ENCODE measurements around the gene HOXD11.
A peak's percentile ranks its signal among the peaks of the same experiment; 100 is the strongest.

The HOXD11 gene

DNA sequence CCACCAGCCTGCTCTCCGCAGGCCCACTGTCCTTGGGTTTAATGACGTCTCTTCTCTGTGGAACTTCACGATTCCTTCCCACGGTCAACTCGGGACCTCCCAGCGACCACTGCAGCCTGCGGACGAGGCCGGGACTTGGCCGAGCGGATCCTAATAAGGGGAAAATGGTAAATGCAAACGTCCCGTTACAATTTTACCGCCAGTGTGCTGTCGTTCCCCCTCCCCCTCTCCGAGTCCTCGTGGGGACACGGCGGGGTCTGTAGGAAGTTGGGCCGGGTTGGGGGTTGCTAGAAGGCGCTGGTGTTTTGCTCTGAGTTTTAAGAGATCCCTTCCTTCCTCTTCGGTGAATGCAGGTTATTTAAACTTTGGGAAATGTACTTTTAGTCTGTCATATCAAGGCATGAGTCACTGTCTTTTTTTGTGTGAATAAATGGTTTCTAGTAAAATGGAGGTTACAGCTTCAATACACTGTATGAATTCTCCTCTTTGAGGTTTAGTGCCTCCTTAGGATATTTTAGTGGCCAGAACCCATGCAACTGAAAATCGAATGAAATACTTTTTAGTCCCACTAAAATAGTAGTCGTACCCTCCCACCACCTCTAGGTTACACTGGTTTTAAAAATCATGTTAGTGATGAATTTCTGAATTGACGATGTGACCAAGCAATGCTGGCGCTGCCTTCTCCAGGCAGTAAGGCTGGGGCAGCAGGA lies 2.3 kb downstream of the HOXD11 start:
- no peak for DNase-seq

DNA sequence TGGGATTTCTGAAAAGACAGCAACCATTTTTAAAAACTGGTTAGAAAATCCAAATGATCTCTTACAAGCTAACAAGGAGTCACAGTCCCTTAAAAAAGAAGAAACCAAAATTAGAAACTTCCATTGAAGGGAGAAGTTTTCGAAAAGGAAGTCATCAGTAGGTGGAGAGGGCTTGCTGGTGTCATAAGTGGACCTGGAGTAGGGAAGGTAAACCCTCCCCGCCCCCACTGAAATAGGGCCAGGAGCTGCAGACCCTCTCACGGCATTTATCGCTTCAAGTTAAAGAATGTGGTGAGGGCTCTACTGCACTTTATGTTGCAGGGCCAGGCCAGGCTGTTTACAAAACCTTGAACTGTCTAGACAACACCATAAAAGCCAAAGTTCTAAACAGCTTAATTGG lies 2.9 kb downstream of the HOXD11 start:
- no peak for DNase-seq

DNA sequence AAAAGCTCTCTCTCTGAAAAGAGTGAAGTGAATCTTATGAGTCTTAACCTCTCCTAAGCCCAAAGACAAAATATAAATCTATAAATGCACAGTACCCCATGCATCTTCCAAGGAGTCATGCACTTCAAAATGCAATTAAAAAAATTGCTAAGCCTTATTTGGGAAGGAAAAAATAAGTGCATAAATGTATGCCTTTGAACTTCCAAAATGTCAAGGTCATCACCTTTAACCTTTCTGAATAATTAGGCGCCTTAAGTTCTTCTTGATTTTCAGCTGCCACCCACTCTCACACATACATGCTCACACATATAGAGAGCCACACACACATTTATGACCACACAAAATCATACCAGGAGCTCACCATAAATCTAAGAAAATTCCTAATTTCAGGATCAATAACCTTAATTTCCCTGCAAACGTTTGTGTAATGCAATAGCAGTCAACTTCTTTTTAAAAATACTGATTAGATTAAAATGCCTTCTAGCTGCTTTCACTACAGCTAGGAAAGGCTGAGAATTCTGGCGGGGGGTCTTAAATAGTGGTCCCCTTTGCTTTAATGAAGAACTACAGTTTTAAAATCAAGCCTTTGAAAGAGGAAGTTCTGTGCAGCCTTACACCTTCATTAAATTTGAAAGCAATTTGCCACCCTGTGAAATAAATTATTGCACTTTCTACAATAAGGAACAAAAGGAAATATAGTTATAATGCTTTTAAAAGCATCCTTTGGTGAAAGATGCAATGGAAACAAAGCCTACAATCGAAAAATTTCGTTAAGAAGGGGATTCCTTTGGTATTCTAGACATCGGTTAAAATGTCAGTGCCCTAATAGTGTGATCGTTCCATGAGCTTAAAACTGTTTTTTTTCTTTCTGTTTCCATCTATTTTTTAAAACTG lies 3.6 kb downstream of the HOXD11 start:
- DNase-seq, result no peak

DNA sequence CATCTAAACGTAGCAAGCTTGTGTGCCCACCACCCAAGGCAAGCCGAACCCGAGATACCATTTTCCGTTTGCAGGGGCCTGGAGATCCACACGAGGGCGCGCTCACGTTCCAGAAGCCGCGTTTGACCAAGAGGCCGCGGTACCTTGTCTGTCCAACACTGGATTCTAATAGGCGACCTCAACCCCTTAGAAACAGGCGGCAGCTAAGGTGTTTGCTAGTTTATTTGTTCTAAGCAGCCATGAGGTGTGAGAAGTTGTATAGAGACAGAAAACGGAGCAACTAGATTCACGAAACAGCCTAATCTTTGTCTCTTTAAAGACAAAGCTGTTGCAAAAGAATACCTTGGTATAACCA lies 4.2 kb downstream of the HOXD11 start:
- peak; percentile 47 for DNase-seq

DNA sequence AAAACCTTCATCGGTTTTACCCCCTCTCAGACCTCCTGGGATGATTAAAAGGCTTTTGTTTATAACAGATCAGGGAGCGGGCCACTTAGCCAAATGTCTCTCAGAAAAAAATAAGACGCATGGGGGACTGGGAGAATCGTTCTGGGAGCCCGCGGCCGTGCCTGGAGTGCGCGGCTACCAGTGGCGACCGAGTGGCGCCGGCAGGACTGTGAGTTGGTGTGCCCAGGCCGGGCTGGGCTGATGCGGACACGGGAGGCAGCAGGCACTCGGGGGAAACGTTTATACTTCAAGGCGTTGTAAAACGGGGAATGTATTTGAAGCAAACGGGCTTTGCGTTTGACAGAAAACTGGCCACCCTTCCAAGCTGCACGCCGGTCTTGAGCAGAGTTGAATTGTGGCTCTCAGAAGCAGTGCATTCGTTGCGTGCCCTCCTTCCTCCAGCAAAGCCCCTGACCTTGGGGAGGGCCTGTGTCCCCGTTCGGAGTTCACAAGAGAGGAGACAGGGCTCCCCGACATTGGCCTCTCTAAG lies 4.8 kb downstream of the HOXD11 start:
- no peak for DNase-seq

DNA sequence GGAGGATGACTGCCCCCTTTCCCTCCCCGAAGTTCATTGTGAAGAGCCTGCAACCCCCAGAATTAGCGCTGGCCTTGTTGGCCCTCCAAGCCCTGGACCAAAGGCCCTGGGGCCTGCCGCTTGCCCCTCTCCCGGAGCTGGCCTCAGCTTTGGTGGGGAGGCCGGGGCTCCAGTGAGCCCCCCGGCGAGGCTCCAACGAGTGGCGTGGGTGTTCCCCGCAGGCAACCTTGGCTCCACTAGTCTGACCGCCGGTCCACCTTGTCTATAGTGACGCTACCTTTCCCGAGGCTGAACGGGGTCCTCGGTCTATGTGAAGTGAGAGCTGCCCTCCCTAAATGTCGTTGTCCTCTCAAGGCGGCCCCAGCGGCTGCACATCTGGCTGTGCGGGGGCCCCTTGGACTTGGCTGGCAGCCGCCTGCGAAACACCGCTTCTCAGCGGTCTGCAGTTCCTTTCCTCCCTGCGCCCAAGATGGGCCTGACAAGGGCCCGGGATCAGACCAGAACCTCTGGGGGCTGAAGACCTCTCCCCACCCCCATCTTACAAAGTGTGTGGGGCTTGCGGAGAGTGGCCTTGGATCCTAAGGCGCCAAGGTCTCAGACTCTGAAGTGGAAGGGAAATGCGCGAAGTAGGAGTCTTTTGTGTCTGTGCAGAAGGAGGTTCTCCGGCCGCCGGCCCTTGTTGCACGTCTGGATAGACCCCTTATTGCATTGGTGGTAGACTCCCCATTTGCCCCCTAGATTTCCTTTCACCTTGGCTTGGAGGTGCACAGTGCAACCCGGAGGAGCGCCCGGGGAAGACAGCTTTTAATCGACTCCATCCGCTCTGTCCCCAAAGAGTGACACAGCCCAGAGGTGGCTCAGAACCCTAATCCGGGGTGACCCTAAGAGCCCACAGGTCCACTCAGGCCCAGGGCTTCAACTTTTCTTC lies 5.6 kb downstream of the HOXD11 start:
- no peak for DNase-seq

DNA sequence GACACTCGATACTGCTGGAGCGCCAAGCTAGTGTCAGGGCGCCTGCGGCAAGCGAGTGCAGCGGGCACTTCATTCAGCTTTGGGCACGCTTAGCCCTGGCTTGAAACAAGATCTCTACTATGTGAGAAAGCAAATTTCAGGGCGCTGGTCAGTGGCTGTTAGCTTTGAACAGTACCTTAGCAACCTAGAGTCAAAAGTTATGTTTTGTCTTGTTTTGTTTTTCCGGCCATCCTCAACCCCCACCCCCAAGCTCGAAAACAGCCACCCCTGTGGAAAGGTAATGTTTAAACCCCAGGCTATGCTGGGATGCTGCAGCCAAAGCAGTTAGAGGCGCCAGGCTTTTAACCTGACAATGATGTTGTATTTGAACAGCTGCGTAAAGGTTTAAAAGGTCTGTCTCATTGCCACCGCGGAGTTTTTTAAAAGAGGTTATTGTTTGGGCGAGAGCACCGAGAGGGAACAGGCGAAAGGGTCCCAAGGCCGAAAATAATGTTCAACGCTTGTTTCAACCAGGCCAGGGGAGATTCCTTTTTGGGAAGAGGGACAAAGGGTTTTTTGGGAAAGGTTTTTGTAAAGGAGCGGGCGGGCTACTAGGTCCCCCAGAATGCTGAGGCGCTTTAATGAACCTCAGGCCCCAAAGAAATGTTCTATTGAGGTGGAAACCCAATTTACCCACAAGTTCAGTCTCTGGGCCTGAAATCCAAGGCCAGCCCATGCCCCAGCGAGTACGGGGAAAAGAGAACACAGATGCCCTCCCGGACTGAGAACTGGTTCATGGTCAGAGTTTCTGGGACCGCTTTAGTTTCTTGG lies 7.2 kb downstream of the HOXD11 start:
- DNase-seq, result no peak

DNA sequence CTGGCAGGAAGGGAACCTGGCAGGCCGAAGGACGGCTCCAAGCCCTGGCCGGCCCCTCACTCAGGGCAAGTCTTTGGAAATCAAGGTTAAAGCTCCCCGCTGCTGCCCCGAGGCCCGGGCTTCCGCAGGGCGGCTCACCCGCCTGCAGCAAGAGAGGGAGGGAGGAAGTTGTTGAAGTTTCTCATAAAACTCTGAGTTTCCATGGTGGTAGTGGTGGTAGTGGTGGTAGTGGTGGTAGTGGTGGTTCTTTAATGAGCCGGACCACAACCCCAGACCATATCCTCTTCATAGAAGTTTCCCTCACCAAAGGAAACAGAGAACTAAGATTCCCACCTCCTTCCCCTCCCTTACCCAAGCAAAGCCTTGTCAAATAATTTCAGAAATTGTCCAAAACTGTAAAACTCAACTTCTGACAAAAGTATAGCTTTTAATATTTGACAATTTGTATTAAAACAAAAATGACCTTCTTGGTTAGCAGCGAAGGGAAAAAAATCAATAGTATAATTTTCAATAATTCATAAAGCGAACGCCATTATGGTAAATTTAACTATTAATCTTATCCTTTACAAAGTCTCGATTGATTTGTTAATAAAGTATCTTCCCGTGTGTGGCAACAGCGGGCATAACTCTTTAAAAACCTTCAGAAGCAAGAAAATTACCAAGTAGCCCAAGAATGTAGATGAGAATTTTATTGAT lies 8.0 kb downstream of the HOXD11 start:
- no peak for DNase-seq

DNA sequence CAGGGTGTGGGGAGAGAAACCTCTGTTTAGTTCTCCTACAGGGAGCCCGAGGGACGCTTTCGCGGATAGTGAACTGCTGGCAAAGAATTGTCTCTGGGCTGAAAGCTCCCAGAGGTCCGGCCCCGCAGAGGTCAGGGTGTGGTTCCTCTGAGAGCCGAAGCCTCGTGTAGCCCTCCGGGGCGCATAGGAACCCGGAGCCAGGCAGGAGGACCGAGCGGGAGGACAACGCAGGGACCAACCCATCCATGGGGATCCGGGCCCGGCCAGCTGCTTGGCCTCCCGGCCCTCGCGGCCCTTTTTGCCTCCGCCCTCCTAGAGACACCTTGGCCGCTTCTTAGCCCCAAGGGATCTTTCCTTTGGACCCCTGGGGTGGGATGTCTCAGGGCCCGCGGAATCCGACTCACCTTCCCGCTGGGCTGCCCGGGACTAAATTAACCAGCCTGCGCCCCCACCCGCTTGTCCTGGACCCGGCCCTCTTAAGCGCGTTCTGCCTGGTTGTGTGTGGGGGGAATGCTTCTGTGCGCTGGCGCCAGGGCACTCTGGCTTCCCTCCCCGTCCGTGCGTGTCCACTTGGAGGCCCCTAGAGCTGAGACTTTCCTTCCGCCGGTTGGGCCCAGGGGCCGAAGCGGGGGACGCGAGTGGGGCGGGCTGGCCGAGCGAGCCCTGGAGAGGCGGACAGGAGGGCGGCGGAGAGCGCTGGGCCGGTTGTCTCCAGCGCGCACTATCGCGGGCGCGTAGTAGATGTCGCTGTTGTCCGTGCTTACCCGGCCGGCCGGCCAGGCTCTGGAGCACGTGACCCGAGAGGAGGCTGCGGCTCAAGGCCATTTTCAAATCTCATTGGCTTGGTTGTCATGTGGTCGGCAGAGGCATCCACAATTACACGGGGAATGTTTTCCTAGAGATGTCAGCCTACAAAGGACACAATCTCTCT lies 9.1 kb downstream of the HOXD11 start, which contains the start of gene HOXD10:
HOXD10 (plus strand) TSS at position 896 of the 931 bp plus-strand sequence. CDS start 56 bp downstream, outside the sequence.
- DNase-seq, result peak; percentile 77

DNA sequence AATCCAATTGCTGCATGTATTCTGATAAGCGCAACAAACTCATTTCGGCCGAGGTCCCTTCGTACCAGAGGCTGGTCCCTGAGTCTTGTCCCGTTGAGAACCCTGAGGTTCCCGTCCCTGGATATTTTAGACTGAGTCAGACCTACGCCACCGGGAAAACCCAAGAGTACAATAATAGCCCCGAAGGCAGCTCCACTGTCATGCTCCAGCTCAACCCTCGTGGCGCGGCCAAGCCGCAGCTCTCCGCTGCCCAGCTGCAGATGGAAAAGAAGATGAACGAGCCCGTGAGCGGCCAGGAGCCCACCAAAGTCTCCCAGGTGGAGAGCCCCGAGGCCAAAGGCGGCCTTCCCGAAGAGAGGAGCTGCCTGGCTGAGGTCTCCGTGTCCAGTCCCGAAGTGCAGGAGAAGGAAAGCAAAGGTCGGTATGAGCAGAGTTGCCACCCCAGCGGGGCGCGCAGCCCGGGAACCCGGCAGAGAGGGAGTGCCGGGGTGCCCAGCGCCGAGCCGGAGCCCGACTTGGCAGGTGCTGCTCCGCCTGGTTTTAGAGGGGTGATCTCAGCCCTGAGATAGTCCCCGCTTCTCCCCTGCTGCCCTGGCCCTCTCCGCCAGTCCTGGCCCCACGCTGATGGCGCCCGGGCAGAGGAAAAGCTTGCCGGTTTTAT lies 10.2 kb downstream of the HOXD11 start:
- no peak for DNase-seq

DNA sequence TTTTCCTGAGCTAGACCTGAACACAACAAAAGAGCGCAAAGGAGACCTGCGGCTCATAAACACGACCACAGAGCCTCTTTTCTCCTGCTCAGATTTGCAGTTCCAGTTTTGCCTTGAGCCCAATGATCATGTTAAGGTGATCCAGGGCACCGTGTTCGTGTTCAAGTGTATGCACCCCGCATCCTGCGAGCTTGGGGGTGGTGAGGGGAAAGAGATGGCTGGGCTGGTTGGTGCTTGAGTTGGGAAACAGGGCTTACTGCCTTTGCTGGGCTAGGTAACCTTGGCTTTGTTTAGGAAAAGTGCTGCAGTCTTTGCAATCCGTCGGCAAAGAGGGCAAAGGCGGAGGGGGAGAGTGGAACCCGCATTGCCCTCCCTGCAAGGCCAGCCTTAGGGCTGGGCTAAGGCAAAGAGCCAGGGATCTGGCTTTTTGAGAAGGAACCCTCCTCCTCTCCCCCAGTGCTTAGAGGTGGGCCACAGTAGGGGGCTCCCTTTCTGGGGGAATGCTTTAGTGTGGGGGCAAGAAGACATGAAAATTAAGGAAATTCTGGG lies 10.8 kb downstream of the HOXD11 start:
- no peak for DNase-seq

DNA sequence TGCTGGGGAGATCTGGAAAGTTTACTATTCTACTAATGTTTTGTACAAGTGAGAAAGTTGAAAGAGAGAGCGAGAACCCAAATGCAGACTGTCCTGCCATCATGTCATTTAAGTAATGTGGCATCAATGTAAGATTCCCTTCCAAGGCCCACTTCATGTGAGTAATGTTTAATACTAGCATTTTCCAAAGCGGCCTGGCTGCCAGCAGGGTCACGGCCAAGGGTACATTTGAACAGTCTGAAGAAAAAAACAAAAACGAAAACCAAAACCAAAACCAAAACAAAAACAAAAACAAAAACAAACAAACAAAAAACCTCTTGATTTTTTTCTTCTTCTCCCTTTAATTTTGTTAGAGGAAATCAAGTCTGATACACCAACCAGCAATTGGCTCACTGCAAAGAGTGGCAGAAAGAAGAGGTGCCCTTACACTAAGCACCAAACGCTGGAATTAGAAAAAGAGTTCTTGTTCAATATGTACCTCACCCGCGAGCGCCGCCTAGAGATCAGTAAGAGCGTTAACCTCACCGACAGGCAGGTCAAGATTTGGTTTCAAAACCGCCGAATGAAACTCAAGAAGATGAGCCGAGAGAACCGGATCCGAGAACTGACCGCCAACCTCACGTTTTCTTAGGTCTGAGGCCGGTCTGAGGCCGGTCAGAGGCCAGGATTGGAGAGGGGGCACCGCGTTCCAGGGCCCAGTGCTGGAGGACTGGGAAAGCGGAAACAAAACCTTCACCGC lies 11.7 kb downstream of the HOXD11 start:
- DNase-seq, result peak; percentile 58

DNA sequence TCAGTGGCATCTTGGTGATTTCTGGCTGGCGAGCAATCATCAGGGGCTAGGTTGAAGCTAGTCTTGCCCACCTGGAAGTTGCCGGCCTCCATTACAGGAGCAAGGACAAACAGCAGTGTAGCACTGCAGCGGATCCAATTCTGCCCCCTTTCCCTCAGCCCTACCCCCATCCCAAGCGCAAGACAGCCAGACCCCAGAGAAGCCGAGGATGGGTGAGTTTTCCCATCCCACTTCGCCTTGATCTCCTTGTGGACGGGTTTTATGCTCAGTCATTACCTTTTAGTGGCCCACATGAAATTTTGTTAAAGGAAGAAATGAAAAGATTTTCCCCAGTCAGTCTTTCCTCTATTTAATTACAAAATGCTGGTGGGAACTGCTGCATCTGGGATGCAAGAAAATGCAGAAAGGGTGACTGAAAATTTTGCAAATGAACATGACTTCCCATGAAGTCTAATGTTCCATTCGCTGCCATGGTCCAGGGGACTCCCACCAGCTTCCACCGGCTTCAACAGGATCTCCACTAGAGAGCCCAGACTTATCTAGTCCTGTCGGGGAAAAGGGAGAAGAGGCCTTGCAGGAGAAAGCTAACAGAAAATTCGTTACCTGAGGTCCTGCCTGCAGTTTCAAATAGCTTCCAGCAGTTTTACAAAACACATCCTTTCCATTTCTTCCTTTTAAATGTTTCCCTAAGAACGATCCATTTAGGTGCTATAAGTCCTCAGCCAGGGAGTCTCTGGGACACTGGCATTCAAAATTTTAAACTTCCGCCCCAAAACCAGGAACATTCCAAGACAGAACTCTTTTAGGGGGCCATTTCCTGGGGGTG lies 13.5 kb downstream of the HOXD11 start:
- no peak for DNase-seq

DNA sequence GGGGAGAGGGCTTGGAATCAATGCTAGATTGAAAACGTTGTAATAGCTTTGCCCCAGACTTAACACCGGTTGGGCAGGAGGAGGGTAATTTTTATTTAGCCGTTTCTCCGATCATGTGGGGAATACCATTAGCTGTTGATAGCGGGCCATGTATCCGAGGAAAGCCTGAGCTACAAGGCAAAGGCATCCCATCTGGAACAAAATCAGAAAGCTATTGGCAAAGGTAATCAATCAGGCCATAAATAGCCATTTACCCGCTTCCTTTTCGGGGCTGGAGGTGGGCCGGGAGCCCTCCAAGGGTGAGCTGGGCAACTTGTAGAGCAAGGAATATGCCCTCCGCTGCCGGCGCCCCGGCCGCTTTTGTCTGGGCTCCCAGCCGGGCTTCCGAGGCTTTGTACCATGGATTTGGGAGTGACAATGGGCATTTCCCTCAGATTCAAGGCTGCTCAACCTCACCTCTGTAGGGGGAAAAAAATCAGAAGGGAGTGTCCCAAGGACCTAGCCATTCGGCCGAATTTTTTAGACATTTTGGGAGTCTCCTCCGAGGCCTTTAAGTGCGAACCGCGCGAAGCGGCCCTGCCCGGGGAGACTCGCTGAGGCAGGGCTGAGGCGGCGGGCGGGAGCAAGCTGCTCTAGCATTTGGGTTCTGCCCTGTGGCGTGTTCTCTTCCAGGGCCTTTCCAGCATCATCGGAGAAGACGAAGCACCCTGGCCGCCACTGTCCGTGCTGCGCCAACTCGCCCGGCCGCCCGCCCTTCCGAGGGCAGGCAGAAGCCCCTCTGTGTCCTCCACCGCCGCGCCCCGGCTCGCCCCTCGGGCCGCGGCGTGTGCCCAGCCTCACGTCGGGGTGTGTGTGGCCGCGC lies 14.3 kb downstream of the HOXD11 start:
- no peak for DNase-seq

DNA sequence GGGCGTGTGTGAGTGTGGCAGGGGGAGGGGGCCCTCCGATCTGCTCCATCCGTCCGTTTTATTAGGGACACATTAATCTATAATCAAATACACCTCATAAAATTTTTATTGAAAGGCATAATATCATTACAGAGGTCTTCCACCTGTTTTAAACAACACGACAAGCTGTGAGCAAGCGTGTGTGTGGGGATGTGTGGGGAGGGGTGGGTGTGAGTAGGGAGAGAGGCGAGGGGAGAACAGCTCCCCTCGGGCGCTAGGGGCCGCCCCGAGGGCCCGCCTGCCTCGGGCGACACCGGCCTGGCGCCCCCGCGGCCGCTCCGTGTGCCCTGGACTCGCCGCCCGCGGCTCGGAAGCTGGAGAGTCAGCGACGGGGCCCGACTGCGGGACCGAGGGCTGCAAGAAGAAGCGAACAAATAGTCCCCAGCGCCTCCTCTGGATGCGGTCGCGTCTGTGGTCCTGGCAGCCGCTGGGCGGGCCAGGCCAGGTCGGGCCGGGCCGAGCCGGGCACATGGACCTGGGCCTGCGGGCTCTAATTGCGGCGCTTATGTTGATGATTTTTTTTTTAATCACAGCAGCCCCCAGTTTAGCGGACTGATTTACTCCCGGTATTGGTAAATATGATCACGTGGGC lies 15.1 kb downstream of the HOXD11 start:
- DNase-seq, result peak; percentile 88

Measured in fibroblast of skin of right quadriceps (primary cell).